SU-DHL-6 (cell line): ENCODE data around the gene SYPL1.

ENCODE experiments used
- H2AFZ ChIP-seq: fragments of 200-600 bp; sonication (generic); 2 replicates; pipeline ENCODE4 v1.6.1; 2014; ENCODE audit warnings: low read depth, mild to moderate bottlenecking, moderate library complexity, mixed read lengths, antibody characterized with exemption, low read length; ENCODE audit not compliant: severe bottlenecking
- H3F3A ChIP-seq: fragments of 200-600 bp; shearing (Covaris generic); 2 replicates; pipeline ENCODE4 v1.6.0; 2016; ENCODE audit warnings: antibody characterized with exemption, mild to moderate bottlenecking; ENCODE audit not compliant: insufficient read depth
- H3K27ac ChIP-seq: fragments of 200-600 bp; sonication (generic); 2 replicates; pipeline ENCODE4 v1.5.1; 2016; ENCODE audit warnings: low read depth, mild to moderate bottlenecking, low read length, moderate library complexity, mixed read lengths
- H3K27me3 ChIP-seq: fragments of 200-600 bp; sonication (generic), shearing (Covaris generic); 2 replicates; pipeline ENCODE4 v1.6.0; 2014; ENCODE audit warnings: mild to moderate bottlenecking, low read length
- H3K36me3 ChIP-seq: fragments of 200-600 bp; sonication (generic); 2 replicates; pipeline ENCODE4 v1.6.1; 2014; ENCODE audit warnings: mild to moderate bottlenecking, low read length, mixed read lengths
- H3K4me2 ChIP-seq: fragments of 300-600, 200-600 bp; shearing (Covaris generic), sonication (generic); 2 replicates; pipeline ENCODE4 v1.6.0; 2014; ENCODE audit warnings: low read length, low read depth, mild to moderate bottlenecking; ENCODE audit not compliant: poor library complexity, severe bottlenecking
- H3K4me3 ChIP-seq: fragments of 200-600 bp; sonication (generic); 2 replicates; pipeline ENCODE4 v1.5.1; 2014; ENCODE audit warnings: antibody characterized with exemption, low read length, mild to moderate bottlenecking, mixed read lengths; ENCODE audit not compliant: insufficient read depth, poor library complexity, severe bottlenecking
- H3K79me2 ChIP-seq: fragments of 200-600 bp; sonication (generic); 2 replicates; pipeline ENCODE4 v1.6.1; 2014; ENCODE audit warnings: mild to moderate bottlenecking, low read length, moderate library complexity; ENCODE audit not compliant: insufficient read depth
- H3K9ac ChIP-seq: fragments of 200-600 bp; sonication (generic); 2 replicates; pipeline ENCODE4 v1.7.0; 2014; ENCODE audit warnings: mild to moderate bottlenecking, low read length
- H3K9me2 ChIP-seq: fragments of 200-600 bp; sonication (generic); replicated peaks from 2 replicates; pipeline ENCODE4 v1.6.1; 2014; ENCODE audit warnings: low read length; ENCODE audit not compliant: insufficient read depth
- H3K9me3 ChIP-seq: fragments of 200-600 bp; sonication (generic); 2 replicates; pipeline ENCODE4 v1.6.1; 2014; ENCODE audit warnings: low read length, mixed read lengths; ENCODE audit not compliant: insufficient read depth
- H4K20me1 ChIP-seq: fragments of 200-600 bp; sonication (generic); 2 replicates; pipeline ENCODE4 v1.6.1; 2014; ENCODE audit warnings: low read depth, mild to moderate bottlenecking, antibody characterized with exemption, low read length, moderate library complexity, mixed read lengths
- EZH2phosphoT487 ChIP-seq: fragments of 200-600 bp; sonication (generic), shearing (Covaris generic); conservative IDR thresholded peaks from 2 replicates; pipeline ENCODE4 v1.6.1; 2018; ENCODE audit warnings: mild to moderate bottlenecking, antibody characterized with exemption, low read length, moderate library complexity, mixed read lengths
- TF ChIP-seq, protein P1 (sequence below): fragments of 200-600 bp; sonication (generic); IDR thresholded peaks from one replicate; pipeline ENCODE4 v1.5.1; 2017; ENCODE audit warnings: antibody characterized with exemption, mild to moderate bottlenecking, low read length, moderate library complexity; ENCODE audit not compliant: insufficient read depth, poor library complexity, severe bottlenecking

SYPL1 gene

DNA sequence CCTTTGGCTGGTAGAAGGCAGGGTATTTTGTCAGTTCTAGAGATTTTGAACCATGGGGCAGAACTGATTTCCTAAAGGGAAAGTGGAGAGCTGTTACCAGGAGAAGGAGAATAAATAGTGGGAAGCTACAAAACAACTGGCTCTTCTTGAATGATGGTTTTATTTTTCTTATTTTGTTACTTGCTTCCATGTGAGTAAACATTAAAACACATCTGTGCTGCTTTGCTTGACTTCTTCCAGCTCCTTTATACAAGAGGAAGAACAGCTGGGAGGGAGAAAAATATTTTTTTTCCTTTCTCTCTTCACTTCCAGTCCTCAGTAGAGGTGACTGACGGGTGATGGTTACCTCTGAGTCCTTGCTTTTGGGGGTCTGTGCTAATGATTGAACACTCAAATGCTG is 30.0 kb upstream of the SYPL1 start:
- Histone ChIP-seq H3K9ac (no peak overlapping the region), H3K36me3 (no peaks in the 10 kb centered on the region), H3K9me2 (no peaks in the 10 kb centered on the region), H3K4me2 (no peak overlapping the region), H3K79me2 (no peaks in the 10 kb centered on the region), H3K4me3 (no peak overlapping the region), H3K9me3 (no peaks in the 10 kb centered on the region), H3F3A (no peaks in the 10 kb centered on the region), H3K27me3 (no peaks in the 10 kb centered on the region), H4K20me1 (no peaks in the 10 kb centered on the region), H2AFZ (no peak overlapping the region), H3K27ac (no peak overlapping the region)
- TF ChIP-seq, protein P1, sequence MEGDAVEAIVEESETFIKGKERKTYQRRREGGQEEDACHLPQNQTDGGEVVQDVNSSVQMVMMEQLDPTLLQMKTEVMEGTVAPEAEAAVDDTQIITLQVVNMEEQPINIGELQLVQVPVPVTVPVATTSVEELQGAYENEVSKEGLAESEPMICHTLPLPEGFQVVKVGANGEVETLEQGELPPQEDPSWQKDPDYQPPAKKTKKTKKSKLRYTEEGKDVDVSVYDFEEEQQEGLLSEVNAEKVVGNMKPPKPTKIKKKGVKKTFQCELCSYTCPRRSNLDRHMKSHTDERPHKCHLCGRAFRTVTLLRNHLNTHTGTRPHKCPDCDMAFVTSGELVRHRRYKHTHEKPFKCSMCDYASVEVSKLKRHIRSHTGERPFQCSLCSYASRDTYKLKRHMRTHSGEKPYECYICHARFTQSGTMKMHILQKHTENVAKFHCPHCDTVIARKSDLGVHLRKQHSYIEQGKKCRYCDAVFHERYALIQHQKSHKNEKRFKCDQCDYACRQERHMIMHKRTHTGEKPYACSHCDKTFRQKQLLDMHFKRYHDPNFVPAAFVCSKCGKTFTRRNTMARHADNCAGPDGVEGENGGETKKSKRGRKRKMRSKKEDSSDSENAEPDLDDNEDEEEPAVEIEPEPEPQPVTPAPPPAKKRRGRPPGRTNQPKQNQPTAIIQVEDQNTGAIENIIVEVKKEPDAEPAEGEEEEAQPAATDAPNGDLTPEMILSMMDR = no peak
- TF ChIP-seq EZH2phosphoT487 = no peak

DNA sequence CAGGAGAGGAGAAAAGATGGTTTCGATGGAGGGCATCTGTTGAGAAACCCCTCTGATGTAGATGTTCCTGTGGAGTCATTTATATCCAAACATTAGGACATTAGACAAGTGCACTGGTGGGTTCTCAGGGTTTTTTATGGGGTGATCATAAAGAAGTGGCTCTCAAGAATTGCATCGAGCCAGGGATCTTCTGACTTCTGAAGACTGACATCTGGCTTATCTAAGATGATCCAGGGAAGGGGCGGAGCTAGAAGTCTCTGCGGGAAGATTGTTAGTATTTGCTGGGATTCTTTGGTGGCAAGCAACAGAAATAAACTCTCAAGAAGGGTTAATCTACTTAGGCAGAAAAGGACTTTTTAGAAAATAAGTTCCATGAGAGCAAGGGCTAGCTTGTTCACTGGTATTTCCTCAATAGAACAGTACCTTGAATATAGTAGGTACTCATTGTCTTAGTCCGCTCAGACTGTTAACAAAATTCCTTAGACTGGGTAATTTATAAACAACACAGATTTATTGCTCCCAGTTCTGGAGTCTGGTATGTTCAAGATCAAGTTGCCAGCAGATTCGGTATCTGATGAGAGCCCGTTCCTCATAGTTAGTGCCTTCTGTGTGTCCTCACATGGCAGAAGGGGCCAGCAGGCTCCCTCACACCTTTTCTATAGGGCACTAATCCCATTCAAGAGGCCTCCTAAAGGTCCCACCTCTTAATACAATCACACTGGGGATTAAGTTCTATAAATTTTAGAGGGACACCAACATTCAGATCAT is 28.5 kb upstream of the SYPL1 start:
- Histone ChIP-seq H3K27me3 (no peaks in the 10 kb centered on the region), H3K9me2 (no peaks in the 10 kb centered on the region), H3K9me3 (no peaks in the 10 kb centered on the region), H3K36me3 (no peaks in the 10 kb centered on the region), H3K4me2 (no peak overlapping the region), H3F3A (no peaks in the 10 kb centered on the region), H2AFZ (no peak overlapping the region), H3K9ac (no peak overlapping the region), H3K79me2 (no peaks in the 10 kb centered on the region), H4K20me1 (no peaks in the 10 kb centered on the region), H3K27ac (no peak overlapping the region), H3K4me3 (no peak overlapping the region)
- TF ChIP-seq, protein P1 = no peak
- no peak for TF ChIP-seq EZH2phosphoT487

DNA sequence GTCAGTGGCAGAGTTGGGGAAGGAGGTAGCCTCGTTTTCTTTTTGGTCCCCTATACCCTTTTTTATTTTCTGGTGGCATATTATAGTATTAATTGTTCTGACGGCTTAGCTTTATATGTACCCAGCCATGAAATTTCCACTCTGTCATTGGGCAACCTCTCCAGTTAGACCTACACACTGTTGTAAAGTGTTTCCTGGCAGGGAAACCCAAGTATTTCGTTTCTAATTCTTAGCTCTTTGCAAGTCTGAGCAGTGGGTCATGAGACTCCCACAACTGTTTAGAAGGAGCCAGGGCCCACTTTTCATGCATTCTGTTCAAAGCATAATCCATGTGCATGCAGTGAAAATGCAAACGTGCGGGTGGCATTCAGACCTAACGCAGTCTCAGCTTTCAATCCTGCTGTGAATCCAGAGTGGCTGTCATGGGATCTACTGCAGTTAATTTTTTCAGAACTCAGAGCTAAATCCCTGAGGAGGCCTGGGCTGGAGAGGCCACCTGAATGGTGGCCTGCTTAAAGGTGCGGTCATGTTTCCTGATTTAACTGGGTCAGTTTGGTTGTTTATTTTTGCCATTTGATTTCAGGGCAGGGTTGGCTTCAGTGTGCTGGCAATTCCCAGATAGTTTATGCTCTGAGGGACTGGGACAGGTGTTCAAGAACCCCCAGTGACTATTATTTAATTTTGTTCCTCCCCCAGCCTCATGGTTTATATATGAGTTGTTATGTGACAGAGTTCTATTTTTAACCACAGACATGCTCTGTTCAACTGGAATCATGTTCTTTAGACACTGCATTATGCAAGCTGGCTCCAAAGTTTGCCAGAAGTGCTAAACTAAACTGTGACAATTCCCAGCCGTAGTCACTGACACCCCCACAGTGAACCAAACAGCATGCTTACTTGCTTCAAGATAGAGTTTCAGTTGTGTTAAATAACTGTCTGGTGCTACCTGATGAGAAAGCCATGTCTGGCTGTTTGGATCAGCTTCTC is 27.4 kb upstream of the SYPL1 start:
- Histone ChIP-seq H4K20me1 (no peaks in the 10 kb centered on the region), H3F3A (no peaks in the 10 kb centered on the region), H3K27me3 (no peaks in the 10 kb centered on the region), H2AFZ (no peak overlapping the region), H3K36me3 (no peaks in the 10 kb centered on the region), H3K79me2 (no peaks in the 10 kb centered on the region), H3K4me3 (no peak overlapping the region), H3K9me3 (no peaks in the 10 kb centered on the region), H3K9ac (no peak overlapping the region), H3K27ac (no peak overlapping the region), H3K9me2 (no peaks in the 10 kb centered on the region), H3K4me2 (no peak overlapping the region)
- TF ChIP-seq, protein P1 = no peak
- no peak for TF ChIP-seq EZH2phosphoT487
